ENCODE measurements around the gene ERMARD.

ERMARD gene

DNA sequence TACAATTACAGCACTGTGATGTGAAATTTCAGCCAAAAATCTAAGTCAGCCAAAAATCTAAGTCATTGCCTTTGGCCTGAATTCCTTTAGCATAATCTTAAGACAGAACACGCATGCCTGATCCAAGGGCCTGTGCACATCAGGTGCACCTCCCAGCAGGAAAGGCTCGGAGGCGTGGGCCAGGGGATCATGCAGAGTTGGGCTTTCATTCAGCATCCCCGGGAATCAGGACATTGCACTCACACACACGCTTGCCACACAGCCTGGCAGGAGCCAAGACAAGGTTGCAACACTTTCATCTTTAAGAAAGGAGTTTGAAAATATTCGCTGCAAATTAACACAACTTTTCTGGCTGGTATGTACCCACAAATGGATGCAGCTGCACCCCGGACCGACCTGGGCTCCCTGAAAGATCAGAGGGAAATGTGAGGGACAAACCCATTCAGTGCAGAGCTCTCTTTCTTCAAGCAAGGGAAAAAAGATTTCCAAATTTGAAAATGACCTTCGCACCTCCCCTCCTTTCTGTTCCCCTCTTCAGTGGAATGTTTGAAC lies 48.8 kb downstream of the ERMARD start:
- H3K4me1 ChIP-seq (ENCODE audit: low read length) = peaks cover 8% of the 10 kb centered on the region

DNA sequence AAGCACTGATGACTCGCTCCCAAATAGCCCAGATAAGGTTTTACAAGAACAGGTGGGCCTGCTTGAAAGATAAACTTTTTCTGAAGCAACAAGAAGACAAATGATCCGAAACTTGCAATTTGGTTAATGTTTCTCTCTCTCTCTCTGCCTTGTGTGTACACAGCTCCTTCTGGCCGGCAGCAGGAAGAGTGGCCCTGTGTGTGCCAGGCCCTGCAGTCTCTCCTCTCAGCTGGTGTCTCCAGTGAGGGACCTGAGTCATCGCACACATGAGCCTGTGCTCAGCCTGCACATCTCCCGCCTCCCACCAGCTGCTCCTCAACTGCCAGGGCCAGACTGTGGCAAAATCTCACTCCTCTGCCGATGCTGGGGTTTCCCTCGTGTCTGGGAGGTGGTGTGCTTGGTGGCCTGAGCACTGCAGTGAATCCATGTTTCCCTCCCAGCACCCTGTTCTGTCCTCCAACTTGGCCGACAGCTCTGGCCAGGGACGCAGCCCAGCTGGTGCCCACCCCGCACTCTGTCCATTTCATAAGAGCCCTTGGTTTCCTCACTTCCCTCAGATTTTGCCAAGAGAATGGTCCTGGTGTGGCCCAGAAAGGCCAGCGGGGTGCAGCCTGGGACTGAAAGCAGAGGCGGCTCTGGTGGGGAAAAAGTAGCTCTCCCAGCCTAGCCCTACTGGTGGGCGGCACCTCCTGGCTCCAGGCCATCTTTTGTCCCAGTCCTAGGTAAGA lies 49.4 kb downstream of the ERMARD start:
- H3K4me1 ChIP-seq (ENCODE audit: low read length) = peaks cover 8% of the 10 kb centered on the region
- H2AFZ ChIP-seq (ENCODE audit: low read length) = 0 out of 2 replicates have a peak overlapping the region, but pooled peaks have one; percentile 38
- TF ChIP-seq EZH2 (optimal IDR thresholded peaks at IDR 0.05; ENCODE audit: low read depth, low read length) (no peak), EZH2phosphoT487 (IDR thresholded peaks at IDR 0.05; ENCODE audit: low read length) (no peak)
- TF ChIP-seq, protein P1, sequence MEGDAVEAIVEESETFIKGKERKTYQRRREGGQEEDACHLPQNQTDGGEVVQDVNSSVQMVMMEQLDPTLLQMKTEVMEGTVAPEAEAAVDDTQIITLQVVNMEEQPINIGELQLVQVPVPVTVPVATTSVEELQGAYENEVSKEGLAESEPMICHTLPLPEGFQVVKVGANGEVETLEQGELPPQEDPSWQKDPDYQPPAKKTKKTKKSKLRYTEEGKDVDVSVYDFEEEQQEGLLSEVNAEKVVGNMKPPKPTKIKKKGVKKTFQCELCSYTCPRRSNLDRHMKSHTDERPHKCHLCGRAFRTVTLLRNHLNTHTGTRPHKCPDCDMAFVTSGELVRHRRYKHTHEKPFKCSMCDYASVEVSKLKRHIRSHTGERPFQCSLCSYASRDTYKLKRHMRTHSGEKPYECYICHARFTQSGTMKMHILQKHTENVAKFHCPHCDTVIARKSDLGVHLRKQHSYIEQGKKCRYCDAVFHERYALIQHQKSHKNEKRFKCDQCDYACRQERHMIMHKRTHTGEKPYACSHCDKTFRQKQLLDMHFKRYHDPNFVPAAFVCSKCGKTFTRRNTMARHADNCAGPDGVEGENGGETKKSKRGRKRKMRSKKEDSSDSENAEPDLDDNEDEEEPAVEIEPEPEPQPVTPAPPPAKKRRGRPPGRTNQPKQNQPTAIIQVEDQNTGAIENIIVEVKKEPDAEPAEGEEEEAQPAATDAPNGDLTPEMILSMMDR (IDR thresholded peaks at IDR 0.05; ENCODE audit: low read length) = no peak
- H3K36me3 ChIP-seq (replicated peaks; ENCODE audit: insufficient read depth, low read length) = no peaks in the 10 kb centered on the region
- peak; percentile 58 for DNase-seq
- H3K9me3 ChIP-seq (replicated peaks; ENCODE audit: insufficient read depth, low read length) = no peaks in the 10 kb centered on the region
- H3K9ac ChIP-seq (ENCODE audit: low read length) = no peak overlapping the region
- no peak overlapping the region for H3K4me3 ChIP-seq (ENCODE audit: low read length)
- H3K9me2 ChIP-seq (replicated peaks; ENCODE audit: insufficient read depth, low read length) = no peaks in the 10 kb centered on the region
- H3K4me2 ChIP-seq (ENCODE audit: low read depth, low read length) = peak overlapping the region; percentile 18; the same call in 1 of the 2 replicates
- H3K27ac ChIP-seq (ENCODE audit: low read length) = peak overlapping the region; percentile 38; the same call in 1 of the 2 replicates
- no peaks in the 10 kb centered on the region for H4K20me1 ChIP-seq (ENCODE audit: insufficient read depth, low read length)
- no peaks in the 10 kb centered on the region; the same call in 1 of the 2 replicates for H3K27me3 ChIP-seq (replicated peaks; ENCODE audit: insufficient read depth, low read length)
- peaks cover 6% of the 10 kb centered on the region; the same call in 1 of the 2 replicates for H3F3A ChIP-seq (ENCODE audit: insufficient read depth, low read length)
- H3K79me2 ChIP-seq (ENCODE audit: low read length) = no peaks in the 10 kb centered on the region

More for the DNA sequence above, 48.8 kb downstream of the ERMARD start:
- Histone ChIP-seq H3K27me3 (replicated peaks; ENCODE audit: insufficient read depth, low read length) (no peaks in the 10 kb centered on the region; the same call in 1 of the 2 replicates), H3K9me2 (replicated peaks; ENCODE audit: insufficient read depth, low read length) (no peaks in the 10 kb centered on the region), H2AFZ (ENCODE audit: low read length) (0 out of 2 replicates have a peak overlapping the region, but pooled peaks have one; percentile 38), H3K9me3 (replicated peaks; ENCODE audit: insufficient read depth, low read length) (no peaks in the 10 kb centered on the region), H3K4me2 (ENCODE audit: low read depth, low read length) (peak overlapping the region; percentile 18; the same call in 1 of the 2 replicates), H3F3A (ENCODE audit: insufficient read depth, low read length) (peaks cover 6% of the 10 kb centered on the region; the same call in 1 of the 2 replicates), H3K36me3 (replicated peaks; ENCODE audit: insufficient read depth, low read length) (no peaks in the 10 kb centered on the region), H3K27ac (ENCODE audit: low read length) (peak overlapping the region; percentile 38; the same call in 1 of the 2 replicates), H3K79me2 (ENCODE audit: low read length) (no peaks in the 10 kb centered on the region), H3K9ac (ENCODE audit: low read length) (no peak overlapping the region), H3K4me3 (ENCODE audit: low read length) (no peak overlapping the region), H4K20me1 (ENCODE audit: insufficient read depth, low read length) (no peaks in the 10 kb centered on the region)
- DNase-seq = no peak
- TF ChIP-seq EZH2 (optimal IDR thresholded peaks at IDR 0.05; ENCODE audit: low read depth, low read length) (no peak), EZH2phosphoT487 (IDR thresholded peaks at IDR 0.05; ENCODE audit: low read length) (no peak)
- TF ChIP-seq, protein P1 (IDR thresholded peaks at IDR 0.05; ENCODE audit: low read length) = no peak

DNA sequence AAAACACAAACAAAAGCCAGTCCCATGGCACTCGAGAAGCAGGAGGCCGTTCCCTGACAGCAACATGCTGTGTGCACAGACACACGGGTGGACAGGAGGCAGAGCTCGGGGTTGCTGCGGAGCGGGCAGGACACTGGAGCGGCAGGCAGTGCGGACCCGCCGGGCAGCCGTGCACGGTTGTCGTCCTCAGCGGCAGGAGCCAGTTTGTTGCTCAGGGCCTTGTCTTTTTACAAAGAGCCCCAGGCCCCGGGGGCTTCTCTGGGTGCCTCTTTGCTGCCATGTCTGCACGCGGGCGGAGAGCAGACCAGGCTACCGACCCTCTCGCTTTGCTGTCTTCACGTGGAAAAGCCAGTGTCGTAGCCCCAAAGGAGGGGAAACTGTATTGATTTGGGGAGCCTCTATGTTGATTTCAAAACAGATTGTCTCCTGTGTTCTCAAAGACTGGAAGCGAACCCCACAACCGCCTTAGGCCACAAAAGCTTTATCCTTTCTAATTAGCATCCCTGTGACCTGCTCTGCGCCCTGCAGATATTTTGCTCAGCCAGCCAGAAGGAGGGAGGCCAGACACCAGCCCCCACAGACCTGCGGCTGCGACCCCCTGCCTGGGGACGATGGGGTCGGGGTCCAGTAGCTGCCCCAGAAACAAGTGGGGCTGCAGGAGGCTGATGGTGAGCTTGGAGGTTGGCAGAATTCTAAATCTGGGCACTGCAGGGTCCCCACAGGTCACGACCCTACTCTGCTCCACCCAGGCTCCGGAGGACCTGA lies 50.2 kb downstream of the ERMARD start:
- Histone ChIP-seq H3K27ac (ENCODE audit: low read length) (no peak overlapping the region; the same call in 1 of the 2 replicates), H3K9me3 (replicated peaks; ENCODE audit: insufficient read depth, low read length) (no peaks in the 10 kb centered on the region), H3K4me2 (ENCODE audit: low read depth, low read length) (no peak overlapping the region), H3F3A (ENCODE audit: insufficient read depth, low read length) (peaks cover 6% of the 10 kb centered on the region; the same call in 1 of the 2 replicates), H4K20me1 (ENCODE audit: insufficient read depth, low read length) (no peaks in the 10 kb centered on the region), H3K27me3 (replicated peaks; ENCODE audit: insufficient read depth, low read length) (no peaks in the 10 kb centered on the region; the same call in 1 of the 2 replicates), H3K9ac (ENCODE audit: low read length) (no peak overlapping the region), H3K4me3 (ENCODE audit: low read length) (no peak overlapping the region), H3K36me3 (replicated peaks; ENCODE audit: insufficient read depth, low read length) (no peaks in the 10 kb centered on the region), H3K4me1 (ENCODE audit: low read length) (peaks cover 8% of the 10 kb centered on the region), H2AFZ (ENCODE audit: low read length) (no peak overlapping the region), H3K9me2 (replicated peaks; ENCODE audit: insufficient read depth, low read length) (no peaks in the 10 kb centered on the region), H3K79me2 (ENCODE audit: low read length) (no peaks in the 10 kb centered on the region)
- TF ChIP-seq, protein P1 (IDR thresholded peaks at IDR 0.05; ENCODE audit: low read length) = no peak
- TF ChIP-seq EZH2phosphoT487 (IDR thresholded peaks at IDR 0.05; ENCODE audit: low read length) (no peak), EZH2 (optimal IDR thresholded peaks at IDR 0.05; ENCODE audit: low read depth, low read length) (no peak)
- DNase-seq = no peak

Measured in MM.1S (cell line).